Right kidney (tissue), 1 donor: ENCODE data around the gene ALDH16A1.

Source experiments
- DNase-seq: peaks from one replicate; pipeline ENCODE4 v3.0.0-alpha.2; 2016

The ALDH16A1 gene

DNA sequence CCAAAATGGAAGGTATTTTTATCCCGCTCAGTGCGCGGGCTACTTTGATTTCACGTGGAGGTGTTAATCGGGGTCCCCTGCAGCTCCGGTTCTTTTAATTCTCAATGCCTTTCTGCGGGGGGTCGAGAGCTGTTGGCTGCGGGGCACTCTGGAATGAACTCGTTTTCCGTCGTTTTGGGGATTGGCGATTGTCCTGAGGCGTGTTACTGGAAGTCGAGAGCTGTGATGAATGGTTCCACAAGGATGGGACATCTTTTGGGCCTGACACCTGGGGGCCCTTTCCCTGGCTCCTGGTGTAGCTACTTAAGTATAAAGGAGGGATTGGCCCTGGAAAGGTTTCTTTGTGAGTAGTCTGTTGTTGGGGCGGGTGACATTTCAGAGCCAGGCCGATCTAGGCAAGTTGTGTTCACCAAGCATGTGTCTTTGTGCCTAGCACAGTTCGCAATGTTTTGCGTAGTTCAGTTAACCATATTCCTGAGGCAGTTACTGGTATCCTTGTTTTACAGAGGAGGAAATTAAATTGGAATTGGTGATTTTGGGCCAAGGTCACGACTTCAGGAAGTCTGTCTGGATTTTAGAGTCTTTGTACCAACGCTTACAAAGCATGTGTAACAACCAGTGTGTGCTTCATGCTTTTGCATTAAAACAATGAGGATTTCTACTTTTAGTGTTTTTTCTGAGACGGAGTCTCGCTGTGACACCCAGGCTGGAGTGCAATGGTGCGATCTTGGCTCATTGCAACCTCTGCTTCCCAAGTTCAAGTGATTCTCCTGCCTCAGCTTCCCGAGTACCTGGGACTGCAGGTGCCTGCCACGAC is 35.2 kb downstream of the ALDH16A1 start:
- DNase-seq: no peak

DNA sequence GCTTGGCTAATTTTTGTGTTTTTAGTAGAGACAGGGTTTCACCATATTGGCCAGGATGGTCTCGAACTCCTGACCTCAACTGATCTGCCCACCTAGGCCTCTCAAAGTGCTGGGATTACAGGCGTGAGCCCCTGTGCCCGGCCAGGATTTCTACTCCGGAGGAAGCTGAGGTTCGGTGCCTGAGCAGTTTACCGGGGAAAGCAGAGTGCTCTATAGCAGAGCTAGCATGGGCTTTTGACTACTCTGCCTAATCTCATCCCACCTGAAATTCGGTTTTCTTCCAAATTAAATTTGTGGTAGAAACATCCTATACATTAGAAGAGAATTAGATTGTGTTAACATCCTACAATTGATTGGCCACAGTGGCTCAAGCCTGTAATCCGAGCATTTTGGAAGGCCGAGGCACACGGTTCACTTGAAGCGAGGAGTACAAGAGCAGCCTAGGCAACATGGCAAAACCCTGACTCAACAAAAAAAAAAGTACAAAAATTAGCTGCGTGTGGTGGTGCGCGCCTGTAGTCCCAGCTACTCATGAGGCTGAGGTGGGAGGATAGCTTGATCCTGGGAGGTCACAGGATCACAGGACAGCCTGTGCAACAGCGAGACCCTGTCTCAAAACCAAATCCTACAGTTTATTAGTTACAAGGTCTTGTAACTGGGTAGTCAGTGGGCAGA is 36.0 kb downstream of the ALDH16A1 start:
- DNase-seq: no peak

- no peak for DNase-seq
Measured at GRCh38 chr19:49489601-49490167, 36.7 kb downstream of the ALDH16A1 start.

DNA sequence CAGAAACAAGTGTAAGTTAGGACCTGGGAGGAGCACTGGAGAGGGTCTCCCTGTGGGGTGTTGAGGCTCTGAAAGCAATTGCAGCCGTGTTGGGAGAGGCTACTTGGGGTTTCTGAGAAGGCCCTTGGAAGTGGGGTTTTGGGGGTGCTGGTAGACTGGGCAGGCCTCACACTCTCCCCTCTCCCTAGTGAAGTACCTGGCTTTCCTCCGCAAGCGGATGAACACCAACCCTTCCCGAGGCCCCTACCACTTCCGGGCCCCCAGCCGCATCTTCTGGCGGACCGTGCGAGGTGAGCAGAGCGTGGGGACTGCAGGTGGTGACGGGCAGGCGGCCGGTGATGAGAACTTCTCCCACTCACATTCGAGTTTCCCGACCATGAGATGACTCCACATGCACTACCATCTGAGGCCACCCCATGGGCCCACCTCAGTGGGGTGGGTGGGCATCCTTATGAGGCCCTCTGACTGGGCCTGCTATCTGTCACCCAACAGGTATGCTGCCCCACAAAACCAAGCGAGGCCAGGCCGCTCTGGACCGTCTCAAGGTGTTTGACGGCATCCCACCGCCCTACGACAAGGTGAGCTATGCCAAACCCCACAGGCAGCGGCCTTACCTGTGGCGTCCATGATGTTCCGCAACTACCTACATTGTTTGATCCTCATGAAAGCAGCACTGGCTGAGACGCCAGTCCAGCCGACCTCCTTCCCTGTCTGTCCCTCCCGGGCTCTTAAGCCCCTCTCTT is 37.4 kb downstream of the ALDH16A1 start:
- DNase-seq: no peak

GRCh38 chr19:49491030-49491803 is 38.2 kb downstream of the ALDH16A1 start:
- DNase-seq: no peak

DNA sequence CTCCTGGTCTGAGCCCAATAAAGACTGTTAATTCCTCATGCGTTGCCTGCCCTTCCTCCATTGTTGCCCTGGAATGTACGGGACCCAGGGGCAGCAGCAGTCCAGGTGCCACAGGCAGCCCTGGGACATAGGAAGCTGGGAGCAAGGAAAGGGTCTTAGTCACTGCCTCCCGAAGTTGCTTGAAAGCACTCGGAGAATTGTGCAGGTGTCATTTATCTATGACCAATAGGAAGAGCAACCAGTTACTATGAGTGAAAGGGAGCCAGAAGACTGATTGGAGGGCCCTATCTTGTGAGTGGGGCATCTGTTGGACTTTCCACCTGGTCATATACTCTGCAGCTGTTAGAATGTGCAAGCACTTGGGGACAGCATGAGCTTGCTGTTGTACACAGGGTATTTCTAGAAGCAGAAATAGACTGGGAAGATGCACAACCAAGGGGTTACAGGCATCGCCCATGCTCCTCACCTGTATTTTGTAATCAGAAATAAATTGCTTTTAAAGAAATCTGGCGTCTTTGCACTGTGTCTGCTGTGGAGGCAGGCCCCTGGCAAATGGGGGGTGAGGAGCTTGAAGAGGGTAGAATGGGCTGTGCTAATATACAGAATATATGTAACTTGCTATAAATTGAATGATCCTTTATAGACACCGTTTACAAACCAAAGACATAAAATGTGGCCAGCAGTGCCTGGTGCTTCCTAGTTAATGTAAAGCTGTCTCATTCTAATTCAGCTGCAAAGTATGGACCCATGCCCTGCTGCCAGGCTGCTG is 39.0 kb downstream of the ALDH16A1 start:
- no peak for DNase-seq

DNA sequence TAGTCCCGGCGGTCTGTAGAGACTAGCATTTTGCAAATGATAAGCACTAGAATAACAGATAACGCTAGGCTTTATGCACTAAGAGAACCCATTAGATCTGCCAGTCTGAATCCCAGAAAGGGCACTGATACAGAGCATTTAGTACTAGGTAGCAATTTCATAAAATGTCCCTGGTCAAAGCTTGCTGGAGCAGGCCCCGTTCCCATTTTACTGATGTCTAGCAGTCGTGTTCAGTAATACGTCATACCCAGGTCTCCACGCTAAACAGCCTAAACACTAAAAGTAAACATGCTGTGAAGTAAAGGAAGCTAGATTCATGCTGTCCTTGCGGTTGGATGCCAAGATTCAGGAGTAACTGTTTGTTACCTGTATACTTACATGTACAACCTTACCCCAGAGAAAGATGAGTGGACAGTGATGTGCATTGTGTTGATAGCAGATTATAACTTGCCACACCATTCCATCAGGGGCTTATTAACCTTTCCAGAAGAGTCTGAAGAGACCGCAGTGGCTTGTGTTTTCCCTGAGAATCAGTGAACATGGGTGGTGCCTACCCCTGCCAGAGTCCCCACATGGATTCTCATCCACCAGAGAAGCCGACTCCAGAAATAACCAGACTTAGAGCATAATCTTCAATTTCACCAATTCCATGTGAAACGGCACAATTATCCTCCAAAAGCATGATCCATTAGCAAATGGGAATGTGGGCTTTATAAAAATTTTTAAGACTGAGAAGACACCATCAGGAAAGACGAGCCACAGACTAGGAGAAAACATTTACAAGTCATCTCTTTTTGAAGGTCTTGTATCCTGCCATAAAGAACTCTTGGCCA is 39.8 kb downstream of the ALDH16A1 start:
- DNase-seq: no peak

GRCh38 chr19:49496574-49497008 is 43.6 kb downstream of the ALDH16A1 start:
- no peak for DNase-seq

- DNase-seq: no peak
Measured at GRCh38 chr19:49497047-49497788, 44.2 kb downstream of the ALDH16A1 start.

GRCh38 chr19:49497789-49498103 is 44.7 kb downstream of the ALDH16A1 start:
- no peak for DNase-seq

DNA sequence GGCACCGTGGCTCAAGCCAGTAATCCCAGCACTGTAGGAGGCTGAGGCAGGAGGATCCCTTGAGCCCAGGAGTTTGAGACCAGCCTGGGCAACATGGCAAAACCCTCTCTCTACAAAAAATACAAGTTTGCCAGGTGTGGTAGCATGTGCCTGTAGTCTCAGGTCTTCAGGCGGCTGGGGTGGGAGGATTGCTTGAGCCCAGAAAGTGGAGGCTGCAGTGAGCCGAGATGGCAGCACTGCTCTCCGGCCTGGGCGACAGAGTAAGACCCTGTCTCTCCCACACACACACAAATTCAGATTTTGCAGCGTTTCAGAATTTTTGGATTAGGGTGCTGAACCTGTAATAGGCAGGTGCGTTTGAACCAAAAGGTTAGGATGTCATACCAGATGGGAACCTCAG is 45.5 kb downstream of the ALDH16A1 start:
- DNase-seq: no peak

GRCh38 chr19:49499030-49499670 is 46.1 kb downstream of the ALDH16A1 start:
- no peak for DNase-seq

- peak; percentile 59 for DNase-seq
Measured at GRCh38 chr19:49502866-49503581, 50.0 kb downstream of the ALDH16A1 start.

DNA sequence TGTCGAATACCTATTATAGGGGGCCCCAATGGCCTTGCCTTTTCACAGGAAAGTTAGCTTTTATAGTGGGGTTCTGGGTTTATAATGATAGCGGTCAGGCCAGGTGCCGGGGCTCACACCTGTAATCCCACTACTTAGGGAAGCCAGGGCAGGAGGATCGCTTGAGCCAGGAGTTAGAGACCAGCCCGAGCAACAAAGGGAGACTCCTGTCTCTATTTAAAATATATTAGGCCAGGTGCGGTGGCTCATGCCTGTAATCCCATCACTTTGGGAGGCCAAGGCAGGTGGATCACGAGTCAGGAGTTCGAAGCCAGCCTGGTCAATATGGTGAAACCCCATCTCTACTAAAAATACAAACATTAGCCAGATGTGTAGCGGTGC is 50.5 kb downstream of the ALDH16A1 start:
- DNase-seq: no peak

DNA sequence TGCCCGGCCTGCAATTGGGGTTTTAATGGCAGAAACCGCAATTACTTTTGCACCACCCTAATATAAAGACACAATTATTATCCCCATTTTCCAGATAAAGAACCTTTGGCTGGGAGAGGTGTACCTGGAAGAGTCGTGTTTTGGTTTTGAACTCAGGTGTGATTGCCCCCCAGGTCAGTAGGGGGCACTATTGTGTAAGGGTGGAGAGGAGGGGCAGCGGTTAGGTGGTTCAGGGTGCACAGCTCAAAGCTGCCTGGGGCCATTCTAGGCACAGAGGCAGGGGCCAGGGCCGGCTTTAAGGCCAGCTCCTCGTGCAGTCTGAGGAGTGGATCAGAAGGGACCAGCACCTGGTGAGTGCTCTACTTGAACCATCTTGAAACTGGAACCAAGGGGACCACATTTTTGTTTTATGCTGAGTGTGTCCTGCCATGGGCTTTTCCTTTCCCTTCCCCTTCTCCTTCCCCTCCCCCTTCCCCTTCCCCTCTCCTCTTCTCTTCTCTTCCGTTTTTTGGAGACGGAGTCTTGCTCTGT is 53.6 kb downstream of the ALDH16A1 start:
- no peak for DNase-seq

DNA sequence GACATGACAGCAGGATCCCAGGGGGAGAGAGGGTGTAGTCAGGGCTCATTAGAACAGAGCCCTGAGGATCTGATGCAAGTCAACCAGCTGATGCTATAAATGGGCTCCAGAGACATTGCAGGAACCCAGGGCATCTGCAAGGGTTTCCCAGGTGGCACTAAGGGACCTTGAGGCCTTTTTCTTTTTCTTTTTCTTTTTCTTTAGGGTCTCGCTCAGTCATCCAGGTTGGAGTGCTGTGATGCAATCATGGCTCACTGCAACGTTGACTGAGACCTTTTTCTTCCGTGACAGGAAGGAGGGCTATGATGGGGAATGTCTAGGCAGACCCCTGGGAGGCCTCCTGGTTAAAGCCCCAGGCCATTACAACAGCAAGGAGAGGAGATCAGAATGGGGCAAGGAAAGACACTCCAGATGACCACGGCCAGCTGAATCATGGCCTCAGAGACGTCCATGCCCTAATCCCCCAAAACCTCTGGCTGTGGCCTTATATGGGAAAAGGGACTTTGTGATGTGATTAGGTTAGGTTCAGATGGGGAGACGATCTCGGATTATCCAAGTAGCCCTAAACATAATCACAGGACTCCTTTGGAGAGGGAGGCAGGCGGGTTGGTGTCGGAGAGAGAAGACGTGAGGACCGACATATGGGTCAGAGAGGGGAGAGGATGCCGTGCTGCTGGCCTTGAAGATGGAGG is 54.9 kb downstream of the ALDH16A1 start:
- DNase-seq: no peak

GRCh38 chr19:49512970-49513745 is 60.1 kb downstream of the ALDH16A1 start:
- peak; percentile 92 for DNase-seq
